CD4-positive, alpha-beta T cell treated with Interferon gamma for 1 hour (primary cell): ENCODE data around the gene PVALEF.
"Not testable (repeated sequence)": the region's sequence is repeated elsewhere in the genome, so short reads cannot be mapped to it uniquely, and the experiment has no call there.

Source experiments
- DNase-seq: peaks from one replicate; pipeline ENCODE4 v3.0.0-alpha.2; 2020

PVALEF gene

GRCh38 chr17:81129289-81129688 is 36.0 kb upstream of the PVALEF start:
- DNase-seq: no peak

- DNase-seq: no peak
Observed at GRCh38 chr17:81129711-81130367, 35.5 kb upstream of the PVALEF start.

GRCh38 chr17:81130385-81131361 is 34.6 kb upstream of the PVALEF start:
- no peak for DNase-seq

DNA sequence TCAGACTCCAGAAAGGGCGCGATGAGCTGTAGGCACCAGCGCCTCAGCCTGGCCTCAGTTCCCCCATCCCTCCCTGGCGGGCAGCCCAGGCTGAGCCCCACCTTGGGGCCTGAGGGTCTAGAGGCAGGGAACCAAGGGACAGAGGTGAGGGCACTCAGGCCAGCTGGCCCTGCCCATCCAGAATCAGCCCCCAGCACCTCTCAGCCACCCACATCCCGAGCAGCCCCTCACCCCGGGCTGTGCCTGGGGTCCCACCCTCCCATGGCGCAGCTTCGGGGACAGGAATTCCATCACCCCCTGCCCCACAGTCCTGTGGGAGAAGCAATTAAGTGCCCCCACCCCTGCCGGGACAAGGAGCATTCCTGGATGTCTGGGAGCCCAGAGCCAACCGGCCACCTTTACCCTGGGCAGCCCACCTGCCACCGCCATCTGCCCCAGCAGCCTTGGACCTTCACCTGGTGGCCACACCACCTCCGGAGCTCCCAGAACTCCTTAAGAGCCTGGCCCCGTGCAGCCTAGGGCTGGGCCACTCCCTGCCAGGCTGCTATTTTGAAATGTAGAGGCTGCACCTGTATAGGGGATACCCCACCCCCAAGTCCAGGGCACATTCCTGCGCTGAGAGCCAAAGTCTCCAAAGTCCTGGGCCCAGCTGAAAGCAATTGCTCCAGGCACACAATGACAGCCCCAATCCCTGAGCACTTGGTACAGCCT is 33.7 kb upstream of the PVALEF start:
- DNase-seq: no peak

DNA sequence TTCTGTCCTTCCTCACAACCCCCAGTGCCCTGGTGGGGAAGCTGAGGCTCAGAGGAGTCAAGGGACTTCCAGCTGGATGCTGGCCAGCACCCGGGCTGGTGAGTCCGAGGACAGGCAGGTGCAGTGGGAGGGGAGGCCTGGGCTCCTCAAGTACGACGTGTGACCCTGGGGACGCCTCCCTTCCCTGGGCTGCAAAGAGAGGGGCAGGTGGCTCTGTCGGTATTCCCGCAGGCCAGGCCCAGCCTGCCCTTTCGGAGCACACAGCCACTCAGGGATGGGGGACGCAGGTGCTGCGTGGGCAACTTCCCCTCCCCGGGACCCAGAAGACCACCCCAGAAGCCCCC is 33.1 kb upstream of the PVALEF start:
- no peak for DNase-seq

DNA sequence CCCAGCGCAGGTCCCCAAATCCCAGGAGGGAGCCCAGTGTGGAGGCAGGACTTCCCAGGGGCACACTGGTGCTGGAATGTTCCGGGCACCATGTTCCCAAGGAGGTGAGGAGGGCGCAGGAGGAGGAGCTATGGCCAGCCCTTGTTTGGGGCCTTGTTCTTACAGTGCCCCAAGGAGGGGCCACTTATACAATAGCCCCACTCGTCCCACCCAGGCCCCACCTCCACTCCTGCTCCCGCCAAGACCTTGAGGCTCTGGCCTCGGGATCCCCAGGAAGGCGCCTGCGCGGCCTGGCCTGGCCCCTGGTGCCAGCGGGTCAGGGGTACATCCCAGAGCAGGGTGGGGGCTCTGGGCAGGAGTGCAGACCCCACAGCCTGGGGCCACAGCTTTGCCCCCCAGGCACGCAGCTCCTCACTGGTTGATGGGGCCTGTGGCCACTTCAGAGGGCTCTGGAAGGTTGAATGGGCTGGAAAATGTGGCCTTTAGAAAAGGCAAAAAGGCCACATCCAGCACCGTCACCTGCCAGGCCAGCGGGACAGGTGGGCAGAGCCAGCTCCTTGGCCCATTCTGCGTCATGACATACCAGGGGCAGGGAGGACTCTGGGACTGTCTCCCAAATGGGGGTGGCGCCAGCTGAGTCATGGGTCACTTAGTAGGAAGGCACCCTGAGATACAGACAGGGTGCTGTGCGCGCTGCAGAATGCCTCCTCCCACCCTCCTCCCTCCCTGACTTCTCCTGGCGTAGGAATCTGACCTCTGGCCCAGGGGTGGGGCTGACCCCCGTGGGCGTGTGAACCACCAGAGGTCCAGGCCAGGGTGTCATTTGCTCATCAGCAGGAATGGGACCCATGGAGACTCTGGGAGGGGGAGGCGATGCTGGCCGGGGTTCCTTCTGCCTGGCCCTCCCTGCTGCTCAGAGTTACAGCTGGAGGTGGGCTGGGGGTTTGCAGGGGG is 32.3 kb upstream of the PVALEF start:
- DNase-seq: no peak

DNA sequence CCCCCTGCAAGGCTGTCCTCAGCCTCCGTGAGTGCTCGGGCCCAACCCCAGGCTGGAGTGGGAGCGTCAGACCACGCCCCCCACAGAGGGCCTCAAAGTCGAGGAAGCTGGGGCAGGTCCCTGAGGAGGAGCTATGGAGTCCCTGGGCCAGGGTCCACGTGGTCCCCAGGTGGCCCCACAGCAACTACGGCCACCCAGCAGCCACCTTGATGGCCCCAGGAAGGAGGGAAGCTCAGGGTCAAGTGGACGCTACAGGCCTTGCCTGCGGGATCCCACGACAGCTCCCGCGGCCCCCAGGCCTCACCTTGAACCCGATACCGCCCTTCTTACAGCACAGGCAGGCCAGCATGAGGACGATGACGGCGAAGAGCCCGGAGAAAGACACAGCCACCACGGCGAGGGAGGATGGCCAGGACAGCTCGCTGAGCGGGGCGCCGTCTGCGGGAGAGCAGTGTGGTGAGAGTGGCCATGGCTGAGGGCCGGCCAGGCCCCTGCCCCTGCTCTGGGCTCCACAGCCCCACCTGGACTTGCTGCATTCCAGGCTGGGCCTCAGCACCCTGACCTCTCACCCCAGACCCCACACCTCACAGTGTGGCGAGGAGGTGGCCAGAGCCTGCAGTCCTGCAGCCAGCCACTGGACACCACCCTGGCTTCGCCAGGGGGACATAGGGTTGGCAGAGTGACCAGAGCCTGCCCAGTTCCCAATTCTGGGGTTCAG is 31.1 kb upstream of the PVALEF start:
- DNase-seq: no peak

DNA sequence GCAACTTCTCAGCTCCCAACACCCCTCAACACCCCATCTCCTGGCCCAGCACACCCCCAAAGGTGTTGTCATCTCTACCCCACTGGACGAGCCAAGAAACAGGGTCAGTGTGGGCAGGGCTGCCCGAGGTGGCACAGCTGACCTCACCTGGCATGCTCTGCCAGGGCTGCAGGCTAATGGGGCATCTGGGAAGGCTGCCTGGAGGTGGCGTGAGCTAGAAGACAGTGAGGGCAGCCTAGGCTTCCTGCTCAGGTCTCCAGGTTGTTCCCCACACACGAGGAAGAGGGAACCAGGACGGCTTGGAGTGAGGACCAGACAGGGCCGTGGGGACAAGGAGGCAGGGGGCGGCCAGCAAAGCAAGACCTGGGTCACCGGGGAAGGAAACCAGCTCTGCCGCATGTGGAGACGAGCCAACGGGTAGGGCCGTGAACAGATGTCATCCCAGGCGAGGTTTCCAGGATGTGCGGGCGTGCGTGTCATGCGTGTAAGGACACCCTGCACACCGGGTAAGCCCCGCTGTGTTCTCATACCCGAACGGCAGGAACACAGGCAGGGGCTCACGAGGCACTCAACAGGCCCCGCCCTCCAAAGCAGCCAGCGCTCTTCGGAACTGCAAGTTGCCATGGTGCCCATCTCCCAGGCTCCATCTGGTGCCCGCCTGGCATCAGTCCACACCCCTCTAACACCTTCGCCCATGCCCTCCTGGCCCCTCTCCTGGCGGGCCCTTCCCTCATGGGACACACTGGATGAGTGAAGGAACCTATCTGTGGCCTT is 29.6 kb upstream of the PVALEF start:
- no peak for DNase-seq

- DNase-seq: no peak
Observed at GRCh38 chr17:81136366-81136765, 28.9 kb upstream of the PVALEF start.

DNA sequence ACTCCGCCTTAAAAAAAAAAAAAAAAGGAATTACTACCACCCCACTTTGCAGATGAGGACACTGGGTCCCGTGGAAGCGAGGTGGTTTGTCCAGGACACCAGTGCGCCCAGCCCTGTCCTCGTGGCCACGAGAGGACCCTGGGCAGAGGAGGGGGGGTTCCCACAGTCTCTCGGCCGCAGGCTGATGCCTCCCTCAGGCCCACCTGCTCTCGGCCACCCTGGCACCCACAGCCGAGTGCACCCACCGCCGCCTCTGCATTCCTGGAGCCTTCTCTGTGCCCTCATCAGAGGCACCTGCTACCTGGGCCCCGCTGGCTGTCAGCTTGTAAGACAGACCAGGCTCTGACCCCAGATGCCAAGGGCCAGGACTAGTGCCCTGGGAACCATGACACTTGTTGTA is 28.1 kb upstream of the PVALEF start:
- DNase-seq: no peak

DNA sequence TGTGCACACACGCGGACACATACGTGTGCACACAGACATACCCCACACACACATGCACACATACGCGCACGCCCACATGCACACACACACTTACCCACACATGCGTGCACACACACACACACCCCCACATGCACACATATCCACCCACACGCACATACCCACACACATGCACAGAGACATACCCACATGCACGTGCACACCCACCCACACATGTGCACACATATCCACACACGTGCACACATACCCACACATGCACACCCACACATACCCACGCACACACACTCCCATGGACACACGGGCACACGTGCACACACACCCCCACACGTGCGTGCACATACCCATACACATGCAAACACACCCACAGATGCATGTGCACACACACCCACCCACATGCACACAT is 27.2 kb upstream of the PVALEF start:
- DNase-seq: no peak

- no peak for DNase-seq
Observed at GRCh38 chr17:81138500-81138899, 26.8 kb upstream of the PVALEF start.

DNA sequence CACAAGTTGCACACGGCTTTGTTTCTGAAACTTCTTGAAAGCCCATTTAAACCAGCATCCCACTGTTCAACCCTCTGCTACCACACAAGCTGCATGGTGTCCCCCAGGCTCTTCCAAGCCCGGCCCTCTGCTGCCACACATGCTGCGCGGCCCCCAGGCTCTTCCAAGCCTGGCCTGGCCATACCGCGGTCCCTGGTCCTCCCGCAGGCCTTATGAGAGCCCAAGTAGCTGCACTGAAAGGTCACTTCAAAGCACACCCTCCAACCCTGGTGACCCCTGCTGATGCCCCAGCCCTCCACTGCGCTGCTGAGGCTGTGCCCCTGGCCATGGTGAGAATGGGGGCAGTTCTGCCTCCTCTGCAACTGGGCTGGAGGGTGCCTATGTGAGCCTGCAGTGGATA is 25.9 kb upstream of the PVALEF start:
- no peak for DNase-seq

GRCh38 chr17:81140018-81140417 is 25.3 kb upstream of the PVALEF start:
- no peak for DNase-seq

- DNase-seq: no peak
Observed at GRCh38 chr17:81140695-81141094, 24.6 kb upstream of the PVALEF start.

GRCh38 chr17:81142301-81143199 is 22.8 kb upstream of the PVALEF start:
- DNase-seq: peak; percentile 63

GRCh38 chr17:81143200-81143527 is 22.1 kb upstream of the PVALEF start:
- no peak for DNase-seq

DNA sequence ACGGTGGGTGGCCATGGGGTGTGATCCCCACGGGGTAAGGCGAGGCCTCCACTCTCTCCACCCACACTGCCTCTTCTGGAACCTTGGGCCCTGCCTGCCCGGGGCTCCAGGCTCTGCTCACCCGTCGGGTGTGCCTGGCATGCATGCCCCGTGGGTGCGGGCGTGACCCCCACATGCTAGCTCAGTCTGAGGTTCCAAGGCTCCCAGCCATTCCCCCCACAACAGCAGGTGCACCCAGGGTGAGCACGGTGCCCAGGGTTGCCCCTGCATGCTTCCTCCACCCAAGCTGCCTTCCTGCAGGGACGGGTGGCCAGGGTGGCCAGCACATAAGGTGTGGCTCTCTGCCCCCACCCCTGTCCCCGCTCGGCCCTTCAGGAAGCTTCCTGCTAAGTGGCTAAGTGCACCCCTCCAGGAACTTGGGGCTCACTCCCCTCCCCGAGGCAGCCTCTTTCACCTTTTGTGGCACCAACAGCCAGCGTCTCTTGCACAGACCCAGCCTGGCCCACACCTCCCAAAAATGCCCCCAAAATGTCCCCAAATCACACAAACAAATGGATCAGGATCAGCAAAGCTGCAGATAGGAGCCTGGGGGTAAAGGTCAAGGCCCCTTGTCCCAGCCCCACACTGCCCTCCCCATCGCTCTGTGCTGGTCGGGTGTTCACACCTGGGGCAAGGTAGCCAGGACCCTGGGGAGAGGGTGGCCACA is 21.4 kb upstream of the PVALEF start:
- DNase-seq: no peak

GRCh38 chr17:81144423-81144781 is 20.9 kb upstream of the PVALEF start:
- DNase-seq: no peak

- not testable (repeated sequence) for DNase-seq
Observed at GRCh38 chr17:81146208-81146607, 19.1 kb upstream of the PVALEF start.
